Measurements from ENCODE around the gene CBX8. TPM values are rescaled to one million over a fixed set of nuclear protein-coding genes. Genes with fewer than 3 reads are reported as not detected.

The CBX8 gene
- total RNA-seq, 3 donors from 2014 or later (not counting 1 experiment from before 2014, with no cell fraction given): 4.0 to 6.4 (median 5.8) TPM

GRCh38 chr17:79818026-79818758, 21.3 kb upstream of the CBX8 start:
- ATAC-seq: no peak
- DNase-seq: no peak
- Histone ChIP-seq H3K9me3 (ENCODE audit: control insufficient read depth, insufficient read depth, low read length) (no peaks in the 10 kb centered on the region), H3K4me1 (ENCODE audit: control insufficient read depth, insufficient read depth, low read length) (peaks cover 20% of the 10 kb centered on the region), H3K4me3 (ENCODE audit: low read length) (no peak overlapping the region), H3K27me3 (ENCODE audit: control insufficient read depth, insufficient read depth, low read length) (peaks cover 24% of the 10 kb centered on the region), H3K36me3 (ENCODE audit: control insufficient read depth, insufficient read depth, low read length) (no peaks in the 10 kb centered on the region), H3K27ac (ENCODE audit: low read length) (no peak overlapping the region)
- TF ChIP-seq CTCF (IDR thresholded peaks at IDR 0.05): no peak
- Mint-ChIP-seq H3K36me3 (no peaks in the 10 kb centered on the region), H3K9me3 (no peaks in the 10 kb centered on the region), H3K4me3 (no peak overlapping the region), H3K27me3 (ENCODE audit: low read depth in 2 of 2) (peaks cover 44 to 66% of the 10 kb centered on the region in 2 donors), H3K4me1 (peaks cover 0 to 6% of the 10 kb centered on the region in 2 donors), H3K27ac (no peak overlapping the region)
- WGBS (ENCODE audit: insufficient coverage): 88% methylated on average over 12 of the region's 12 CpGs
- intact Hi-C loops (cut with micrococcal nuclease): no loop called here

GRCh38 chr17:79815836-79816461, 19.1 kb upstream of the CBX8 start:
- 45% methylated on average over 41 of the region's 41 CpGs for WGBS (ENCODE audit: insufficient coverage)
- H3K4me1 ChIP-seq (ENCODE audit: control insufficient read depth, insufficient read depth, low read length): peaks cover 41% of the 10 kb centered on the region
- H3K27ac ChIP-seq (ENCODE audit: low read length): no peak overlapping the region
- H3K9me3 ChIP-seq (ENCODE audit: control insufficient read depth, insufficient read depth, low read length): no peaks in the 10 kb centered on the region
- no peaks in the 10 kb centered on the region for H3K9me3 Mint-ChIP-seq
- no peaks in the 10 kb centered on the region for H3K36me3 Mint-ChIP-seq
- ATAC-seq (no peak), DNase-seq (no peak)
- H3K27me3 ChIP-seq (ENCODE audit: control insufficient read depth, insufficient read depth, low read length): peaks cover 44% of the 10 kb centered on the region
- no peaks in the 10 kb centered on the region for H3K36me3 ChIP-seq (ENCODE audit: control insufficient read depth, insufficient read depth, low read length)
- TF ChIP-seq CTCF (IDR thresholded peaks at IDR 0.05): no peak
- H3K4me3 Mint-ChIP-seq: peak overlapping the region; percentile 17
- peaks cover 8 to 16% of the 10 kb centered on the region in 2 donors for H3K4me1 Mint-ChIP-seq
- intact Hi-C loops (cut with micrococcal nuclease): no loop called here
- no peak overlapping the region for H3K4me3 ChIP-seq (ENCODE audit: low read length)
- no peak overlapping the region for H3K27ac Mint-ChIP-seq
- H3K27me3 Mint-ChIP-seq (ENCODE audit: low read depth in 2 of 2): peaks cover 44 to 61% of the 10 kb centered on the region in 2 donors

GRCh38 chr17:79814974-79815835, 18.3 kb upstream of the CBX8 start:
- WGBS (ENCODE audit: insufficient coverage): 5% methylated on average over 96 of the region's 96 CpGs
- DNase-seq (peak in 1 of 2 donors; percentile 54), ATAC-seq (peak in 1 of 3 donors; percentile 24)
- H3K27me3 Mint-ChIP-seq (ENCODE audit: low read depth in 2 of 2): peaks cover 43 to 56% of the 10 kb centered on the region in 2 donors
- Histone ChIP-seq H3K27me3 (ENCODE audit: control insufficient read depth, insufficient read depth, low read length) (peaks cover 52% of the 10 kb centered on the region), H3K36me3 (ENCODE audit: control insufficient read depth, insufficient read depth, low read length) (no peaks in the 10 kb centered on the region), H3K4me3 (ENCODE audit: low read length) (no peak overlapping the region), H3K9me3 (ENCODE audit: control insufficient read depth, insufficient read depth, low read length) (no peaks in the 10 kb centered on the region), H3K27ac (ENCODE audit: low read length) (no peak overlapping the region), H3K4me1 (ENCODE audit: control insufficient read depth, insufficient read depth, low read length) (peaks cover 48% of the 10 kb centered on the region)
- H3K9me3 Mint-ChIP-seq: no peaks in the 10 kb centered on the region
- no peak for TF ChIP-seq CTCF (IDR thresholded peaks at IDR 0.05)
- no peak overlapping the region for H3K27ac Mint-ChIP-seq
- H3K4me1 Mint-ChIP-seq: peaks cover 12 to 23% of the 10 kb centered on the region in 2 donors
- H3K4me3 Mint-ChIP-seq: no peak overlapping the region
- H3K36me3 Mint-ChIP-seq: no peaks in the 10 kb centered on the region
- intact Hi-C loops (cut with micrococcal nuclease): no loop called here

All from natural killer cell (primary cell).